Right lobe of liver (tissue), 4 donors: ENCODE results near the gene ARNT2.

Experiments
- CTCF ChIP-seq, 4 donors: fragments of 200-600 bp in 3 of 4; fragments of 450-650 bp in 1 of 4; IDR thresholded peaks; one replicate each; pipeline versions ENCODE4 v1.5.1 to v1.8.0; 2016 to 2022; ENCODE audit warnings: antibody characterized with exemption in 4 of 4, mild to moderate bottlenecking in 2 of 4
- POLR2A ChIP-seq: fragments of 450-650 bp; IDR thresholded peaks from one replicate; pipeline ENCODE4 v1.6.1; 2017; ENCODE audit warnings: antibody characterized with exemption, mild to moderate bottlenecking
- donor health status: DM: no; HTN: no; CAD: no.
- donor health status: DM: no; HTN: no; CAD: no.
- donor health status: DM: no; HTN: yes; CAD: no.

GRCh38 chr15:80605591-80606150, 201.5 kb downstream of the ARNT2 start:
- TF ChIP-seq POLR2A (no peak), CTCF (IDR thresholded peaks at IDR 0.05) (no peak)
